Caco-2 (cell line): ENCODE measurements around the gene PRKAR2B. TPM values are rescaled to one million over a fixed set of nuclear protein-coding genes. Genes with fewer than 3 reads are reported as not detected.

Experiments used
- BruUV-seq: library from RNA; stranded (reverse); fragments of 400-500 nt; replicated peaks from 2 replicates; lab custom pipeline; 2021; lab: Mats Ljungman, UMichigan
- CTCF ChIA-PET: fragments of 300-600 bp; sonication (Branson Sonifier 250); formaldehyde crosslinking; loops from one replicate; lab custom pipeline; 2022; ENCODE audit warnings: antibody characterized with exemption; lab: Charles Lee
- POLR2A ChIA-PET: fragments of 300-600 bp; sonication (Branson Sonifier 250); formaldehyde crosslinking; loops from one replicate; lab custom pipeline; 2022; ENCODE audit warnings: antibody characterized with exemption; lab: Charles Lee
- DNase-seq, 2 experiments: peaks; one replicate each; pipeline versions ENCODE4 v3.0.0 to v3.0.0-alpha.2; 2020 to 2022
- H3K27me3 ChIP-seq: replicated peaks from 2 replicates; pipeline ENCODE4 v1.6.0; 2011; ENCODE audit warnings: low read length; ENCODE audit not compliant: control insufficient read depth, insufficient read depth
- H3K36me3 ChIP-seq: 2 replicates; pipeline ENCODE4 v1.5.1; 2011; ENCODE audit warnings: low read length; ENCODE audit not compliant: control insufficient read depth, insufficient read depth
- H3K4me1 ChIP-seq: fragments of 250-450 bp; sonication (Bioruptor Pico); 2 replicates; pipeline ENCODE4 v1.5.1; 2020; ENCODE audit warnings: mild to moderate bottlenecking
- H3K4me3 ChIP-seq: 2 replicates; pipeline ENCODE4 v1.5.1; 2011; ENCODE audit warnings: low read depth, mild to moderate bottlenecking, control low read depth, low read length
- H3K9me3 ChIP-seq: fragments of 250-450 bp; sonication (Bioruptor Pico); 2 replicates; pipeline ENCODE4 v1.5.1; 2020; ENCODE audit warnings: mild to moderate bottlenecking, moderate library complexity
- H3K27ac Mint-ChIP-seq: one replicate; pipeline ENCODE4 v1.8.0; 2022; ENCODE audit warnings: mixed read lengths; ENCODE audit not compliant: unreplicated experiment
- H3K27me3 Mint-ChIP-seq: one replicate; pipeline ENCODE4 v1.8.0; 2022; ENCODE audit warnings: mixed read lengths; ENCODE audit not compliant: insufficient read depth, unreplicated experiment
- H3K36me3 Mint-ChIP-seq: one replicate; pipeline ENCODE4 v1.8.0; 2022; ENCODE audit warnings: mild to moderate bottlenecking, mixed read lengths; ENCODE audit not compliant: insufficient read depth, unreplicated experiment
- H3K4me1 Mint-ChIP-seq: one replicate; pipeline ENCODE4 v1.8.0; 2022; ENCODE audit warnings: low read depth, mixed read lengths; ENCODE audit not compliant: unreplicated experiment
- H3K4me3 Mint-ChIP-seq: one replicate; pipeline ENCODE4 v1.8.0; 2022; ENCODE audit warnings: mild to moderate bottlenecking, moderate library complexity, mixed read lengths; ENCODE audit not compliant: unreplicated experiment
- H3K9me3 Mint-ChIP-seq: one replicate; pipeline ENCODE4 v1.8.0; 2022; ENCODE audit warnings: mixed read lengths; ENCODE audit not compliant: unreplicated experiment
- intact Hi-C: fragments of 100-400 bp; cut with micrococcal nuclease; formaldehyde crosslinking; loops from one replicate; pipeline ENCODE4 v1.10.0; 2022; ENCODE audit not compliant: unreplicated experiment
- total RNA-seq: library from RNA; stranded (reverse); gene quantifications from 2 replicates; pipeline ENCODE4 v1.2.3, GENCODE V29; 2022
- TF ChIP-seq, protein P1 (sequence below), 2 experiments: fragments of 200-600 bp in 1 of 2; IDR thresholded peaks; 1 replicate in 1 of 2; 2 replicates in 1 of 2; pipeline versions ENCODE4 v1.5.1 to v1.8.0; 2011 to 2022; ENCODE audit warnings: antibody characterized with exemption in 1 of 2, control low read depth in 1 of 2, inconsistent platforms in 1 of 2, low read depth in 1 of 2, low read length in 1 of 2, mild to moderate bottlenecking in 1 of 2, moderate library complexity in 1 of 2; ENCODE audit not compliant: insufficient read depth in 1 of 2, severe bottlenecking in 1 of 2, unreplicated experiment in 1 of 2

Gene PRKAR2B
- total RNA-seq, 1 experiment from 2014 or later: 0.07 TPM

DNA sequence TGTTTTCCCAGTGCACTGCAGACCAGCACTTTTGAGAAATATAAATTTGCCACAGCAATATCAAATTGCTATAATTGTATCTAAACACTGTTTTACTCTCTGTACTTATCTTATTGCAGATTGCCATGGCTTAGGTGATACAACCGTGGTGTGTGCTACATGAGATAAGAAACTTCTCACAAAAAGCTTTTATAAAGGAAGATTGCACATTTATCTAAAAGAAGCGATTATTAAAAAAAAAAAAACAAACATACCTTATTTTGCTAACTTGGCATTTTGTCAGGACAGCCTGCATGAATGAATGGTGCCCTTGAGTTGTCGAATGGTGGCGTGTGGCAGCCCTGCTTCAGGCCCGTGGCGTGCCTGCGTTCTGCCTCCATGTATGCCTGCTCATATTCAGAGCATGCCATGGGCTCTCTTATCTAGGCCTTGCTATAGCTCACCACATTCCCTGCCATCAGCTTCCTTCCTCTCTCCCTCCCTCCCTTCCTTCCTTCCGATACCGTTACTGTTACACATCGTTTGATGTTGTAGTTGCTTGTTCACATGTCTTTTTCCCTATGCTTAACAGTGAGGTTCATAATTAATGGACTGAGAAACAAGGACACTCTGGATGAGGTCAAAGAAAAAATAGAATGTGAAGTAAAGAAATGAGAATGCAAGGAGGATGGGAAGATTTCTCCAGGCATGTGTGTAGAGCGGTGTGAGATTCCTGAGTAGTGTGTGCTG lies 34.9 kb downstream of the PRKAR2B start:
- Histone ChIP-seq H3K9me3 (no peaks in the 10 kb centered on the region), H3K27me3 (no peaks in the 10 kb centered on the region; the same call in 1 of the 2 replicates), H3K36me3 (no peaks in the 10 kb centered on the region), H3K4me1 (no peaks in the 10 kb centered on the region), H3K4me3 (no peak overlapping the region)
- BruUV-seq: no TSS peak
- TF ChIP-seq, protein P1, sequence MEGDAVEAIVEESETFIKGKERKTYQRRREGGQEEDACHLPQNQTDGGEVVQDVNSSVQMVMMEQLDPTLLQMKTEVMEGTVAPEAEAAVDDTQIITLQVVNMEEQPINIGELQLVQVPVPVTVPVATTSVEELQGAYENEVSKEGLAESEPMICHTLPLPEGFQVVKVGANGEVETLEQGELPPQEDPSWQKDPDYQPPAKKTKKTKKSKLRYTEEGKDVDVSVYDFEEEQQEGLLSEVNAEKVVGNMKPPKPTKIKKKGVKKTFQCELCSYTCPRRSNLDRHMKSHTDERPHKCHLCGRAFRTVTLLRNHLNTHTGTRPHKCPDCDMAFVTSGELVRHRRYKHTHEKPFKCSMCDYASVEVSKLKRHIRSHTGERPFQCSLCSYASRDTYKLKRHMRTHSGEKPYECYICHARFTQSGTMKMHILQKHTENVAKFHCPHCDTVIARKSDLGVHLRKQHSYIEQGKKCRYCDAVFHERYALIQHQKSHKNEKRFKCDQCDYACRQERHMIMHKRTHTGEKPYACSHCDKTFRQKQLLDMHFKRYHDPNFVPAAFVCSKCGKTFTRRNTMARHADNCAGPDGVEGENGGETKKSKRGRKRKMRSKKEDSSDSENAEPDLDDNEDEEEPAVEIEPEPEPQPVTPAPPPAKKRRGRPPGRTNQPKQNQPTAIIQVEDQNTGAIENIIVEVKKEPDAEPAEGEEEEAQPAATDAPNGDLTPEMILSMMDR (IDR thresholded peaks at IDR 0.05; ENCODE audit: insufficient read depth in 1 of 2, low read depth in 1 of 2, low read length in 1 of 2, severe bottlenecking in 1 of 2, unreplicated experiment in 1 of 2): no peak
- Mint-ChIP-seq H3K27me3 (peaks cover 16% of the 10 kb centered on the region), H3K4me1 (no peaks in the 10 kb centered on the region), H3K36me3 (no peaks in the 10 kb centered on the region), H3K9me3 (no peaks in the 10 kb centered on the region), H3K27ac (no peak overlapping the region), H3K4me3 (no peak overlapping the region)
- CTCF ChIA-PET: interaction anchor here (0.6 kb wide), 1 partner anchor 22 kb away, joined by 6 read pairs; no protein-coding TSS in a partner anchor
- DNase-seq: no peak
- POLR2A ChIA-PET: no interaction called here
- intact Hi-C loops: no loop called here

DNA sequence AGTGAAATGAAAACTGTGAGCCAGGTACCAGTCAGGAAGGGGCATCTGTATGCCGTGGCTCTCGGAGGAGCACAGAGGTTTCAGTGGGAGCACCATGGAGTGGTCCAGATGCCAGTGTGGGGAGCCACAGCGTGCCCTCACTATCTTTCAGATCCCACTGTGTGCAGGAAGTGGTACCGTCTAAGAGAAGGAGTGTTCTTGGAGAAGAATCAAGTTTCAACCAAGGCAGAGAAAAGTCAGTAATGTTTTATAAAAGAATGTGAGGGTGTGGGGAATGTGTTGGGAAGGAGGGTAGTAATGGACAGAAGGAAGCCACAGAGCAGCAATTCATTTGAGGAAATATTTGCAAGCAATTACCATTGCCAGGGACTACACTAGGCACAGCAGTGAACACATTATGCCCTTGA lies 35.6 kb downstream of the PRKAR2B start:
- POLR2A ChIA-PET: no interaction called here

DNA sequence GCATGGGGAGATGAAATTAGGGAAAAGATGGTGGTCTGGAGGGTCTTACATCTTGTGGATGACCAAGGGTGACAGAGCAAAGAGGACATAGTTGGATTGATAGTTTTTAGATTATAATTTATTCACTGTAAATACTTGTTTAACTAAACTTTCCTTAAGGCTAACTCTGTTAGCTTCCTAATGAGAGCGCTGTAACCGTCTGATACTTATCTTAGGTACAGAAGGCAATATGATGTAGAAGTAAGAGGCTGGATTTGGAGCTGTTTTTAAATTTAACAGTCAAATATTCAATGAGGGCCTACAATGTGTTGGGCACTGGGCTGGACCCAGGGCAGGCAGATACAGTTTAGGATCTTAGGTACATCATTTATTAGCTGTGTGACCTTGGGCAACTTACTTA lies 36.0 kb downstream of the PRKAR2B start:
- CTCF ChIA-PET: no interaction called here
- intact Hi-C loops: no loop called here
- Histone ChIP-seq H3K4me3 (no peak overlapping the region), H3K36me3 (no peaks in the 10 kb centered on the region), H3K9me3 (no peaks in the 10 kb centered on the region), H3K4me1 (no peaks in the 10 kb centered on the region), H3K27me3 (no peaks in the 10 kb centered on the region; the same call in 1 of the 2 replicates)
- H3K4me3 Mint-ChIP-seq: no peak overlapping the region
- TF ChIP-seq, protein P1 (IDR thresholded peaks at IDR 0.05; ENCODE audit: insufficient read depth in 1 of 2, low read depth in 1 of 2, low read length in 1 of 2, severe bottlenecking in 1 of 2, unreplicated experiment in 1 of 2): no peak
- POLR2A ChIA-PET: no interaction called here
- H3K4me1 Mint-ChIP-seq: no peaks in the 10 kb centered on the region
- DNase-seq: no peak
- no peaks in the 10 kb centered on the region for H3K9me3 Mint-ChIP-seq
- no peaks in the 10 kb centered on the region for H3K36me3 Mint-ChIP-seq
- peaks cover 20% of the 10 kb centered on the region for H3K27me3 Mint-ChIP-seq
- no TSS peak for BruUV-seq
- no peak overlapping the region for H3K27ac Mint-ChIP-seq

More for the DNA sequence above, 35.6 kb downstream of the PRKAR2B start:
- Mint-ChIP-seq H3K36me3 (no peaks in the 10 kb centered on the region), H3K27me3 (peaks cover 20% of the 10 kb centered on the region), H3K9me3 (no peaks in the 10 kb centered on the region), H3K27ac (no peak overlapping the region), H3K4me3 (no peak overlapping the region), H3K4me1 (no peaks in the 10 kb centered on the region)
- TF ChIP-seq, protein P1 (IDR thresholded peaks at IDR 0.05; ENCODE audit: insufficient read depth in 1 of 2, low read depth in 1 of 2, low read length in 1 of 2, severe bottlenecking in 1 of 2, unreplicated experiment in 1 of 2): no peak
- no peak overlapping the region for H3K4me3 ChIP-seq
- H3K27me3 ChIP-seq: no peaks in the 10 kb centered on the region; the same call in 1 of the 2 replicates
- BruUV-seq: no TSS peak
- no peaks in the 10 kb centered on the region for H3K36me3 ChIP-seq
- H3K9me3 ChIP-seq: no peaks in the 10 kb centered on the region
- CTCF ChIA-PET: no interaction called here
- intact Hi-C loops: no loop called here
- DNase-seq: no peak
- no peaks in the 10 kb centered on the region for H3K4me1 ChIP-seq
